ENCODE data around the gene AP3S2. TPM values are rescaled to one million over a fixed set of nuclear protein-coding genes. Genes with fewer than 3 reads are reported as not detected.

Gene AP3S2
- total and polyA plus RNA-seq, 2 of the 13 experiments (the other 11 are each of a cell fraction or from before 2014, with no cell fraction given): 17.6 to 44.4 TPM

DNA sequence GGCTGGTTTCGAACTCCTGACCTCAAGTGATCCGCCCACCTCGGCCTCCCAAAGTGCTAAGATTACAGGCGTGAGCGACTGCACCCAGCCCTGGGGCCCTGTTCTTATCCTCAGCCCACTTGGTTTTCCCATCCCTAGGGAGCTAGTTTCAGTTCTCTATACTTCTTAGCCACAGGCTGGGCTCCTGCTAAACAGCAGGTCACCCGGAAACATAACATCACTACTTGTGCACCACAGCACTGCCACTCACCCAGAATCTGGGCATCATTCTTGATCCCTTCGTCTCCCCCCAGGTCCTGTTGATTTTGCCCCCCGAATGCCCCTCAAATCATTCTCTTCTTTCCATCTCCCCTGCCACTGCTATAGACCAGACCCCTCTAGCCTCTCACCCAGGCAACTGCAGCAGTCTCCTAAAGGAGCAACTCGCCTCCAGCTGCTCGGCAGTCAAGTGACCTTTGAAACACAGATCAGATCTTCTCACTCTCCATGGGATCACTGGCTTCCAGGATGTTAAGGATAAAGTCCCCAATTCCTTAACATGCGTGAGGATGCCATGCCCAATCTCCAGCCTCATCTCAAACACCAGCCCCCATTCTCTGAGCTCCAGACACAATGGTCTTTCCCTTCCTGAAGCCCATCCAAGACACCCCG lies 5.6 kb upstream of the AP3S2 start:
- H2AFZ ChIP-seq (ENCODE audit: low read length): no peak overlapping the region
- no peak overlapping the region for H3K4me3 ChIP-seq (replicated peaks in 1 of 3; ENCODE audit: insufficient read depth in 1 of 3, low read depth in 2 of 3, low read length in 3 of 3)
- no peaks in the 10 kb centered on the region for H3K9me3 ChIP-seq (ENCODE audit: low read length)
- ATAC-seq (no peak; the same call in 2 of the 3 replicates), FAIRE-seq (peak; percentile 37), DNase-seq (ENCODE audit: low spot score) (no peak)
- no peaks in the 10 kb centered on the region; a peak in 1 of 5 replicates for H3K36me3 ChIP-seq (replicated peaks in 1 of 2; ENCODE audit: control insufficient read depth in 1 of 2, insufficient read depth in 2 of 2, low read length in 2 of 2)
- peaks cover 22% of the 10 kb centered on the region for H3K4me1 ChIP-seq (ENCODE audit: insufficient read depth, low read length)
- no peak overlapping the region for H3K4me2 ChIP-seq (ENCODE audit: low read depth, low read length)
- no TSS peak for BruUV-seq (replicated peaks)
- 65% methylated on average over 12 of the region's 12 CpGs for WGBS (ENCODE audit: low lambda C conversion rate)
- intact Hi-C loops (cut with micrococcal nuclease; ENCODE audit: unreplicated experiment): no loop called here
- H3K27me3 ChIP-seq (ENCODE audit: control insufficient read depth in 1 of 2, insufficient read depth in 2 of 2, low read length in 2 of 2): no peaks in the 10 kb centered on the region; a peak in 1 of 5 replicates
- POLR2A ChIA-PET: interaction anchor here (0.7 to 2.8 kb wide), 2 partner anchors 14 to 320 kb away, joined by 6 to 13 read pairs; partner anchors contain the start of gene ARPIN
- CTCF ChIA-PET (ENCODE audit: low intra/inter-chr PET ratio, low total read pairs): interaction anchor here (1.8 to 2.2 kb wide), 3 partner anchors 72 to 187 kb away, joined by 9 to 32 read pairs (median 19); no protein-coding TSS in a partner anchor
- H3K79me2 ChIP-seq (ENCODE audit: insufficient read depth, low read length): no peaks in the 10 kb centered on the region
- no peaks in the 10 kb centered on the region for H4K20me1 ChIP-seq (ENCODE audit: insufficient read depth, low read length)
- no peak overlapping the region for H3K9ac ChIP-seq (ENCODE audit: insufficient read depth, low read depth, low read length)
- in situ Hi-C loops (cut with HindIII; ENCODE audit: extremely low pct_ligation_motif_present, low pct_unique_long_range_greater_than_20kb): loop anchor here (5.0 kb wide), 1 partner anchor 188 kb away; no protein-coding TSS in a partner anchor
- H3K27ac ChIP-seq (ENCODE audit: extremely low read length, insufficient read depth, low read length): no peak overlapping the region
- TF ChIP-seq EEA1 (CRISPR knock-in tag; IDR thresholded peaks at IDR 0.05; ENCODE audit: borderline replicate concordance) (0 out of 2 replicates have a peak, but pooled peaks have one; percentile 24), ZNF20 (CRISPR knock-in tag; IDR thresholded peaks at IDR 0.05) (no peak), PAF1 (CRISPR knock-in tag; IDR thresholded peaks at IDR 0.05) (no peak), KLF12 (CRISPR knock-in tag; IDR thresholded peaks at IDR 0.05; ENCODE audit: borderline replicate concordance) (no peak), HNF4A (CRISPR knock-in tag; IDR thresholded peaks at IDR 0.05) (0 out of 2 replicates have a peak, but pooled peaks have one; percentile 9), ZBTB38 (CRISPR knock-in tag; IDR thresholded peaks at IDR 0.05) (no peak), ZNF644 (CRISPR knock-in tag; IDR thresholded peaks at IDR 0.05; ENCODE audit: low read depth) (no peak)
- TF ChIP-seq, protein P1, sequence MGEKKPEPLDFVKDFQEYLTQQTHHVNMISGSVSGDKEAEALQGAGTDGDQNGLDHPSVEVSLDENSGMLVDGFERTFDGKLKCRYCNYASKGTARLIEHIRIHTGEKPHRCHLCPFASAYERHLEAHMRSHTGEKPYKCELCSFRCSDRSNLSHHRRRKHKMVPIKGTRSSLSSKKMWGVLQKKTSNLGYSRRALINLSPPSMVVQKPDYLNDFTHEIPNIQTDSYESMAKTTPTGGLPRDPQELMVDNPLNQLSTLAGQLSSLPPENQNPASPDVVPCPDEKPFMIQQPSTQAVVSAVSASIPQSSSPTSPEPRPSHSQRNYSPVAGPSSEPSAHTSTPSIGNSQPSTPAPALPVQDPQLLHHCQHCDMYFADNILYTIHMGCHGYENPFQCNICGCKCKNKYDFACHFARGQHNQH (CRISPR knock-in tag; IDR thresholded peaks at IDR 0.05): no peak
- TF ChIP-seq, protein P2, sequence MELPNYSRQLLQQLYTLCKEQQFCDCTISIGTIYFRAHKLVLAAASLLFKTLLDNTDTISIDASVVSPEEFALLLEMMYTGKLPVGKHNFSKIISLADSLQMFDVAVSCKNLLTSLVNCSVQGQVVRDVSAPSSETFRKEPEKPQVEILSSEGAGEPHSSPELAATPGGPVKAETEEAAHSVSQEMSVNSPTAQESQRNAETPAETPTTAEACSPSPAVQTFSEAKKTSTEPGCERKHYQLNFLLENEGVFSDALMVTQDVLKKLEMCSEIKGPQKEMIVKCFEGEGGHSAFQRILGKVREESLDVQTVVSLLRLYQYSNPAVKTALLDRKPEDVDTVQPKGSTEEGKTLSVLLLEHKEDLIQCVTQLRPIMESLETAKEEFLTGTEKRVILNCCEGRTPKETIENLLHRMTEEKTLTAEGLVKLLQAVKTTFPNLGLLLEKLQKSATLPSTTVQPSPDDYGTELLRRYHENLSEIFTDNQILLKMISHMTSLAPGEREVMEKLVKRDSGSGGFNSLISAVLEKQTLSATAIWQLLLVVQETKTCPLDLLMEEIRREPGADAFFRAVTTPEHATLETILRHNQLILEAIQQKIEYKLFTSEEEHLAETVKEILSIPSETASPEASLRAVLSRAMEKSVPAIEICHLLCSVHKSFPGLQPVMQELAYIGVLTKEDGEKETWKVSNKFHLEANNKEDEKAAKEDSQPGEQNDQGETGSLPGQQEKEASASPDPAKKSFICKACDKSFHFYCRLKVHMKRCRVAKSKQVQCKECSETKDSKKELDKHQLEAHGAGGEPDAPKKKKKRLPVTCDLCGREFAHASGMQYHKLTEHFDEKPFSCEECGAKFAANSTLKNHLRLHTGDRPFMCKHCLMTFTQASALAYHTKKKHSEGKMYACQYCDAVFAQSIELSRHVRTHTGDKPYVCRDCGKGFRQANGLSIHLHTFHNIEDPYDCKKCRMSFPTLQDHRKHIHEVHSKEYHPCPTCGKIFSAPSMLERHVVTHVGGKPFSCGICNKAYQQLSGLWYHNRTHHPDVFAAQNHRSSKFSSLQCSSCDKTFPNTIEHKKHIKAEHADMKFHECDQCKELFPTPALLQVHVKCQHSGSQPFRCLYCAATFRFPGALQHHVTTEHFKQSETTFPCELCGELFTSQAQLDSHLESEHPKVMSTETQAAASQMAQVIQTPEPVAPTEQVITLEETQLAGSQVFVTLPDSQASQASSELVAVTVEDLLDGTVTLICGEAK (IDR thresholded peaks at IDR 0.05): no peak
- TF ChIP-seq, protein P2 (CRISPR knock-in tag; IDR thresholded peaks at IDR 0.05): no peak
- TF ChIP-seq, protein P3, sequence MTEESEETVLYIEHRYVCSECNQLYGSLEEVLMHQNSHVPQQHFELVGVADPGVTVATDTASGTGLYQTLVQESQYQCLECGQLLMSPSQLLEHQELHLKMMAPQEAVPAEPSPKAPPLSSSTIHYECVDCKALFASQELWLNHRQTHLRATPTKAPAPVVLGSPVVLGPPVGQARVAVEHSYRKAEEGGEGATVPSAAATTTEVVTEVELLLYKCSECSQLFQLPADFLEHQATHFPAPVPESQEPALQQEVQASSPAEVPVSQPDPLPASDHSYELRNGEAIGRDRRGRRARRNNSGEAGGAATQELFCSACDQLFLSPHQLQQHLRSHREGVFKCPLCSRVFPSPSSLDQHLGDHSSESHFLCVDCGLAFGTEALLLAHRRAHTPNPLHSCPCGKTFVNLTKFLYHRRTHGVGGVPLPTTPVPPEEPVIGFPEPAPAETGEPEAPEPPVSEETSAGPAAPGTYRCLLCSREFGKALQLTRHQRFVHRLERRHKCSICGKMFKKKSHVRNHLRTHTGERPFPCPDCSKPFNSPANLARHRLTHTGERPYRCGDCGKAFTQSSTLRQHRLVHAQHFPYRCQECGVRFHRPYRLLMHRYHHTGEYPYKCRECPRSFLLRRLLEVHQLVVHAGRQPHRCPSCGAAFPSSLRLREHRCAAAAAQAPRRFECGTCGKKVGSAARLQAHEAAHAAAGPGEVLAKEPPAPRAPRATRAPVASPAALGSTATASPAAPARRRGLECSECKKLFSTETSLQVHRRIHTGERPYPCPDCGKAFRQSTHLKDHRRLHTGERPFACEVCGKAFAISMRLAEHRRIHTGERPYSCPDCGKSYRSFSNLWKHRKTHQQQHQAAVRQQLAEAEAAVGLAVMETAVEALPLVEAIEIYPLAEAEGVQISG (CRISPR knock-in tag; IDR thresholded peaks at IDR 0.05): no peak

All from HepG2 (cell line).